ENCODE data around the gene LPP. TPM values are rescaled to one million over a fixed set of nuclear protein-coding genes. Genes with fewer than 3 reads are reported as not detected.

LPP gene
- total RNA-seq, 4 donors from 2014 or later = 56.0 to 65.7 (median 58.1) TPM

- H3K4me3 ChIP-seq = no peak overlapping the region
- peaks cover 9 to 11% of the 10 kb centered on the region in 2 donors for H3K4me1 ChIP-seq
- intact Hi-C loops (cut with DNase I; ENCODE audit: low total_unique reads) (no loop called here), in situ Hi-C loops (cut with MboI; ENCODE audit: low sequenced_read_pairs in 4 of 4) (no loop called here)
- H3K9me3 ChIP-seq = no peaks in the 10 kb centered on the region
- no peaks in the 10 kb centered on the region for H3K27me3 ChIP-seq
- ATAC-seq = no peak
- no peak for DNase-seq
- TF ChIP-seq POLR2A (IDR thresholded peaks at IDR 0.05) = no peak
- H3K27ac ChIP-seq = no peak overlapping the region
- no peaks in the 10 kb centered on the region for H3K36me3 ChIP-seq
These were observed 751.6 kb downstream of the LPP start for GRCh38 chr3:188905547-188905946.

GRCh38 chr3:188906236-188906635 lies 752.3 kb downstream of the LPP start:
- Histone ChIP-seq H3K9me3 (no peaks in the 10 kb centered on the region), H3K4me1 (peaks cover 4 to 6% of the 10 kb centered on the region in 2 donors), H3K27me3 (no peaks in the 10 kb centered on the region), H3K27ac (no peak overlapping the region), H3K4me3 (no peak overlapping the region), H3K36me3 (no peaks in the 10 kb centered on the region)
- DNase-seq (no peak), ATAC-seq (no peak)
- in situ Hi-C loops (cut with MboI; ENCODE audit: low sequenced_read_pairs in 4 of 4) (no loop called here), intact Hi-C loops (cut with DNase I; ENCODE audit: low total_unique reads) (no loop called here)
- no peak for TF ChIP-seq CTCF (IDR thresholded peaks at IDR 0.05 in 4 of 5, conservative IDR thresholded peaks at IDR 0.05 in 1 of 5)
- TF ChIP-seq POLR2A (IDR thresholded peaks at IDR 0.05) = no peak

DNA sequence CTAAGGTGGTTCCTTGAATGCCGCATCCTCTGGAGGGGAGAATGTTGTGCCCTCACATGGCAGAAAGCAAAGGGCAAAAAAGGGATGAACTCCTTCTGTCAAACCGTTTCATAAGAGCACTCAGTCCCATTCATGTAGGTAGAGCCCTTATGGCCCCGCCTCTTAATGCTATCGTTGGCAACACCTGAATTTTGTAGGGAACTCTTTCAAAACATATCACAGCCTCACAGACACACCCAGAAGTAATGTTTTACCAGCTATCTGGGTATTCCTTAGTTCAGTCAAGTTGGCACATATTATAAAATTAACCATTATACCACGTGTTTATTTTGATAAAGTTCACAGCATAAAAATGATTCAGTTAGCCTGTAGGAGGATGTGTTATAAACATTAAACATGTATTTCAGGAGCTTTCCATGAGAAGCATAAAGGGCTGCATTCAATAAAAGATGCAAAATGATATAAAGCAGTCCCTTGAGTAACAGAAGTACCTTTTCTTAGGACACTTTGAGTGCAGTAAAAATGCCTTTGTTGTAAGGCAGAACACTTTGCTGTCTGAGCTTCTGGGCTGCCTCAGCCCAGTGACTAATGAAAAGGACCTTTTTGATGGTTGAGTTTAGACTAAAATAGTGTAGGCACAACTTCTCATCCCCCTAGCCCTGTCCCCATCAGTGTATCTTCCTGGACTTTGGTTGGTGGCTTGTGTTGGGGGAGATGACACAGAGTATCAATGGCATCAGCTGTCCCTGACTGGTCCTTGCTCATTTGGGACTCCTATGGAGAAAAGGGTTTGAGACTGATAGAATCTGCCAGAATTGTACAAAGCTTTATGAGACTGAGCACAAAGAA lies 754.3 kb downstream of the LPP start:
- in situ Hi-C loops (cut with MboI; ENCODE audit: low sequenced_read_pairs in 4 of 4) = no loop called here
- Histone ChIP-seq H3K36me3 (no peaks in the 10 kb centered on the region), H3K27ac (no peak overlapping the region), H3K27me3 (no peaks in the 10 kb centered on the region), H3K4me3 (no peak overlapping the region), H3K4me1 (no peaks in the 10 kb centered on the region), H3K9me3 (no peaks in the 10 kb centered on the region)
- TF ChIP-seq POLR2A (IDR thresholded peaks at IDR 0.05) (no peak), CTCF (IDR thresholded peaks at IDR 0.05 in 4 of 5, conservative IDR thresholded peaks at IDR 0.05 in 1 of 5) (no peak)
- DNase-seq = no peak
- no peak for ATAC-seq
- intact Hi-C loops (cut with DNase I; ENCODE audit: low total_unique reads) = no loop called here

GRCh38 chr3:188911026-188911850 lies 757.3 kb downstream of the LPP start:
- no peak overlapping the region for H3K4me3 ChIP-seq
- TF ChIP-seq POLR2A (IDR thresholded peaks at IDR 0.05) = no peak
- TF ChIP-seq CTCF (IDR thresholded peaks at IDR 0.05 in 4 of 5, conservative IDR thresholded peaks at IDR 0.05 in 1 of 5) = no peak
- no peaks in the 10 kb centered on the region for H3K27me3 ChIP-seq
- ATAC-seq = no peak
- H3K9me3 ChIP-seq = no peaks in the 10 kb centered on the region
- H3K4me1 ChIP-seq = no peaks in the 10 kb centered on the region
- in situ Hi-C loops (cut with MboI; ENCODE audit: low sequenced_read_pairs in 4 of 4) = no loop called here
- intact Hi-C loops (cut with DNase I; ENCODE audit: low total_unique reads) = no loop called here
- H3K27ac ChIP-seq = no peak overlapping the region
- DNase-seq = no peak
- no peaks in the 10 kb centered on the region for H3K36me3 ChIP-seq

DNA sequence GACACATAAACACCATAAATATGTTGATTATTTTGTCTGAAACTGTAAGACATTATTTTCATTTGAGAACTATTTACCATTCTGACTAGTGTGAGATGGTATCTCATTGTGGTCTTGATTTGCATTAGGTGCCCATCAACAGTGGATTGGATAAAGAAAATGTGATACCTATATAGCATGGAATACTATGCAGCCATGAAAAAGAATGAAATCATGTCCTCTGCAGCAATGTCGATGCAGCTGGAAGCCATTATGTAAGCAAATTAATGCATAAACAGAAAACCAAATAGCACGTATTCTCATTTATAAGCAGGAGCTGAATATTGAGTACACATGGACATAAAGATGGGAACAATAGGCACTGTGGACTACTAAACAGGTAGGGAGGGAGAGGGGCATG lies 759.1 kb downstream of the LPP start:
- in situ Hi-C loops (cut with MboI; ENCODE audit: low sequenced_read_pairs in 4 of 4) (no loop called here), intact Hi-C loops (cut with DNase I; ENCODE audit: low total_unique reads) (no loop called here)
- ATAC-seq (no peak), DNase-seq (no peak)
- H3K4me1 ChIP-seq = no peaks in the 10 kb centered on the region
- TF ChIP-seq CTCF (IDR thresholded peaks at IDR 0.05 in 4 of 5, conservative IDR thresholded peaks at IDR 0.05 in 1 of 5) = no peak
- no peak for TF ChIP-seq POLR2A (IDR thresholded peaks at IDR 0.05)
- no peak overlapping the region for H3K4me3 ChIP-seq
- H3K27me3 ChIP-seq = no peaks in the 10 kb centered on the region
- H3K27ac ChIP-seq = no peak overlapping the region
- H3K9me3 ChIP-seq = no peaks in the 10 kb centered on the region
- H3K36me3 ChIP-seq = no peaks in the 10 kb centered on the region

Data from gastrocnemius medialis (tissue), 4 donors.